C4-2B (cell line): ENCODE results near the gene ARAP1.

Experiments
- H3K27ac ChIP-seq: fragments of 450-650 bp; 2 replicates; pipeline ENCODE4 v1.5.1; 2017
- ZFX ChIP-seq: fragments of 450-650 bp; IDR thresholded peaks from 2 replicates; pipeline ENCODE4 v1.6.1; 2017
- TF ChIP-seq, protein P1 (sequence below): fragments of 450-650 bp; conservative IDR thresholded peaks from 2 replicates; pipeline ENCODE4 v1.5.1; 2017; ENCODE audit warnings: mild to moderate bottlenecking

ARAP1 gene

DNA sequence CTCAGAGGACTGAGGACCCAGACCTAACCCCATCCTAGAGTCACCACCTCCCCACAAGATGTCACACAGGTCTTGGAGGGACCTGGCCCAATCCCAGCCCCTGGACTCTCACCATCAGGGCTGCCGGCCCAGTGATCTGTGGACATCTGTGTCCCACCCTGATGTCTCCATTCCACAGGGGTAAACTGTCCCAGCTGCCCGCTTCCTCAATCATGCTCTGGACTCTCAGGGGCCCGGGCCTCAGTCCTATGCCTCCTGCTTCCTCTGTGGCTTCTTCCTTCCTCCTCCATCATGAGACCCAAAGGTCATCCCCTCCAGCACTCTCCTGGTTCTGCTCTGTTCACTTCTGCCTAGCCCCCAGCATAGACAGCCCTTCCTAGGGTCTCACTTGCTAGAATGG is 32.2 kb downstream of the ARAP1 start:
- H3K27ac ChIP-seq, result no peak overlapping the region; the same call in 1 of the 2 replicates

DNA sequence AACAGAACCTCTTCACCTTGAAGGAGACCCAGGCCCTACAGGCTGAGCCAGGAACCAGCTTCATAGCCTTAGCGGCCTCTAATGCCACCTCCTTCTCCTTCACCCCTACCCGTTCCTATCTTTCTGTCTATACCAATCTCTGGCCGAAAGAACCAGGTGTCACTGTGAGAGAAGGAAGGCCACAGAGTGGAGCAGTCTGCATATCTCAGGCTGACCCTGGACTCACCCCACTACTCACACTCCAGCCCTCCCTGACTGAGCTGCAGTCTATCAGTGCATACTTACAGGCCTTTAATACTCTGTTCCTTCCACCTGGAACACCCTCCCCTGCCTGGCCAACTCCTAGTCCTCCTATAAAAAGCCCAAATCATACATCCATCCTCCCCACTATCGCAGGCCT is 32.7 kb downstream of the ARAP1 start:
- TF ChIP-seq ZFX, result no peak
- H3K27ac ChIP-seq, result no peak overlapping the region

More for the DNA sequence above, 32.2 kb downstream of the ARAP1 start:
- TF ChIP-seq, protein P1, sequence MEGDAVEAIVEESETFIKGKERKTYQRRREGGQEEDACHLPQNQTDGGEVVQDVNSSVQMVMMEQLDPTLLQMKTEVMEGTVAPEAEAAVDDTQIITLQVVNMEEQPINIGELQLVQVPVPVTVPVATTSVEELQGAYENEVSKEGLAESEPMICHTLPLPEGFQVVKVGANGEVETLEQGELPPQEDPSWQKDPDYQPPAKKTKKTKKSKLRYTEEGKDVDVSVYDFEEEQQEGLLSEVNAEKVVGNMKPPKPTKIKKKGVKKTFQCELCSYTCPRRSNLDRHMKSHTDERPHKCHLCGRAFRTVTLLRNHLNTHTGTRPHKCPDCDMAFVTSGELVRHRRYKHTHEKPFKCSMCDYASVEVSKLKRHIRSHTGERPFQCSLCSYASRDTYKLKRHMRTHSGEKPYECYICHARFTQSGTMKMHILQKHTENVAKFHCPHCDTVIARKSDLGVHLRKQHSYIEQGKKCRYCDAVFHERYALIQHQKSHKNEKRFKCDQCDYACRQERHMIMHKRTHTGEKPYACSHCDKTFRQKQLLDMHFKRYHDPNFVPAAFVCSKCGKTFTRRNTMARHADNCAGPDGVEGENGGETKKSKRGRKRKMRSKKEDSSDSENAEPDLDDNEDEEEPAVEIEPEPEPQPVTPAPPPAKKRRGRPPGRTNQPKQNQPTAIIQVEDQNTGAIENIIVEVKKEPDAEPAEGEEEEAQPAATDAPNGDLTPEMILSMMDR, result no peak
- TF ChIP-seq ZFX, result no peak

DNA sequence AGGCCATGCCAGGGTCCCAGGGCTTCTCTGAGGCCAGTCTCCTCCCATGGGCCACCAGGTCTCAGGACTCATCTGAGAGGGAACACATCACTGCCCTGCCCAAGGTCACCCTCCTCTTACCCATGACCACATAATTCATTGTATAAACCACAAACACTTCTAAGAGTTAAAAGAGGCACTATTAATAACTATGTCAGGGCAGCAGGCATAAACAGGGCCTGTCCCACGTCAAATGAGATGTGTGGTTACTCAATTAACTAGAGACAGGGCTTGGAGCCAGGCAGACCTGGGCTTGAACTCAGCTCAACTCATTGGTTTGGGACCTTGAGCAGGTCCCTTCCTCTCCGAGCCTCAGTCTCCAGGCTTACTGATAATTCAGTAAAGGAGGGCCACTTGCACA is 33.1 kb downstream of the ARAP1 start:
- H3K27ac ChIP-seq, result no peak overlapping the region

DNA sequence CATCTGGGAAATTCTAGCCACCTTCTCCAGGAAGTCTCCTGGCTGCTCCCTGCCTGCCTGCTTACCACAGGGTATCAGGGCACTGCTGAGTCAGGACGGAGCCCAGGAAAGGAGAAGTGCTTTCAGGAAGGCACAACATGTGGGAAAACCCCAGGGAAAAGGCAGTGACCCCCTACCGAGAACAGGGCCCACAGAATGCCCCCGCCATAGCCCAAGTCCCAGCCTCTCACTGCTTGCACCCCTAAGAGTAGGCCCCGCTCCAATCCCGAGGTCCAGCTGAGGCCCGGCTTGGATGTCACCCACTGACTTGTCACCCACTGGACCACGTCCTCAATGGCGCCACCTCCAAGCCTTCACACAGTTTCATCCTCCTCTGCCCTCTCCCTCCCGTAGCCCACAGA is 34.1 kb downstream of the ARAP1 start:
- TF ChIP-seq, protein P1, result no peak
- no peak for TF ChIP-seq ZFX
- H3K27ac ChIP-seq, result no peak overlapping the region

More for the DNA sequence above, 33.1 kb downstream of the ARAP1 start:
- no peak for TF ChIP-seq ZFX
- TF ChIP-seq, protein P1, result no peak

DNA sequence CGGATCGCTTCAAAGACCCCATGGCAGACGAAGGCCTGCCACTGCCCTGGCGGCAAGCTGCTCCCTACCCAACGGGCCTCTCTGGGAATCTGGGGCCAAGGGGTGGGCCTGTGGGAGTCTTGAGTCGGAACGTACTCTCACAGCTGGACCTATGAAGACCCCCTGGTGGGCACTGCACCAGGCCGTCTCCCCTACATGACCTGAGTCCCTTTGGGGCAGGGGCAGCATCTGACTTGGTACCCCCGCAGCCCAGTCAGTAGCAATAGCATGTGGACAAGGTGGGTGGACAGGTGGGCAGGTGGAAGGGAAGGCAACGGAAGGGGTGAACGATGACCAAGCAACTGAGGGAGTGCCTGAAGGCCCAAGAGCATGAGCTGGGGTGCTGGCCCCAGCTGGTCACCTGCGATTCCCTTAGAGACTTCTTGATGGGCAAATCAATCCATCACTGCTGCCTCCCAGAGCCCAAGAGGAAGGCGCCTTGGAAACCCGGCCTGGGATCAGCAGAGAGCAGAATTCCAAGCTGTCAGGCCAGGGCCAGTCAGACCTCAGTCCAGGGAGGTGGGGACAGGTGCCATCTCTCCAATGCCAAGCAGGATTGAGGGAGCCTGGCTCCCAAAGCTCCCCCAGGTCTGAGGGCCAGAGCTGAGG is 35.3 kb downstream of the ARAP1 start:
- H3K27ac ChIP-seq, result no peak overlapping the region
- TF ChIP-seq, protein P1, result no peak
- TF ChIP-seq ZFX, result no peak

DNA sequence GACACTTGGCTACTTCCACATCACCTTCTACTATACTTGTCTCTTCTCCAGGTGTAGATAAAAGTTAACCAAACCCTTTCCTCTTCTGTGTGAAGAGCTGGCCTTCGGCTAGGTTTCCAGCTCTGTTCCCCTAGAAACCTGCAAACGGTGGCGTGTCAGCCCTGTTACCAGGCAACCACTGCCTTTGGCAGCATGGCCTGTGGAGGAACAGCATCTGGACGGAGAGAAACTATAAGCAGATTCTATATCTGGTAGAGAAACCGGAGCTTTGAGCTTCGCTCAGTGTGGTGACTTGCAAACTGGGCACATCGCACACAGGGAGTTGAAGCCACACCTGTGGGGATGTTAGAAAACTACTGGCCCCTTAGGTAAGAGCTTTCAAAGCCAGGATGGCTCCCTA is 35.9 kb downstream of the ARAP1 start:
- no peak overlapping the region for H3K27ac ChIP-seq
- no peak for TF ChIP-seq ZFX
- TF ChIP-seq, protein P1, result no peak

DNA sequence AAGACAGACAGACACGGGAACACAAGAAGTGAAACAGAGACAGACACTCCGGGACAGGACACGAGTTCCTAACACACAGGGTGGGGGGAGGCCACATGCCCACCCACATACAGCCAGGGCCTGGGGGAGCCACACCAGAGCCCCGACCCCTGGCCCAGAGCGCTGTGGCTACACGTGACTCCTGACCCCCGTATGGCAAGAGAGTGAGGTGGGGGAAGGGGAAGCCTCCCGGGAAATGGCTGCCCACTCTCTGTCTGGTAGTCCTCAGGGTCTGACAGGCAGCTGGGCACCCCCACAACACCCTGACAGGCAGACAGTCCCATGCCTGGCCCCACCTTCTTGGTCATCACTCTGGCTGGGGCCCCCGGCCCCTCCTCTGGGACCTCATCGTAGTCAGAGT is 39.4 kb downstream of the ARAP1 start:
- TF ChIP-seq, protein P1, result no peak
- TF ChIP-seq ZFX, result no peak
- no peak overlapping the region for H3K27ac ChIP-seq

DNA sequence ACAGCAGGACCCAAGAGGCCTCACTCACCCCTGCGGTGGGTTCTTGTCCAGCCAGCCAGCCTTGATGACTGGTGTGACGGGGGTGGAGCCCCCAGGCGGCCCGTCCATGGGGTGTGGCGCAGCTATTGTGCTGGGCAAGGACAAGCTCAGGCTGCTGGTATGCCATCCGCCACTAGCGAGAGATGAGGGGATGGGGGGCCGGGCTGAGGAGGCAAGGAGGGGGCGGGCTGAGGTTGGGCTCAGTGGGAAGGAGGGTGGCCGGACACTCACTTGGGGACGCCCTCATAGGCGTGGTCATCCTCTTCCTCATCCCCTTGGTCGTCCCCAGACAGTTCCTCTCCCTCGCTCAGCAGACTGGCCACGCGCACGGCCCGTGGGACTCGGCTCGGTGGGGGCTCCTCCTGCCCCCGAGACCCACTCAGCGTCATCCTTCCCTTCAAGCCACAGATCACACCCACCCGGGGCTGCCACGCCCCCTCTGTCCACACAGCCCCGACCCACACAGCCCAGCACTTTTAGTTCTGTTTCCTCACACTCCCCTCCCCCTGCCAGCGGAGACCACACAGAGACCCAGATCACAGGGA is 39.9 kb downstream of the ARAP1 start:
- no peak overlapping the region for H3K27ac ChIP-seq
- no peak for TF ChIP-seq ZFX
- TF ChIP-seq, protein P1, result no peak
